ENCODE measurements around the gene HOXD13. TPM values are rescaled to one million over a fixed set of nuclear protein-coding genes. Genes with fewer than 3 reads are reported as not detected.

Gene HOXD13
- total RNA-seq, 4 donors from 2014 or later: not detected

DNA sequence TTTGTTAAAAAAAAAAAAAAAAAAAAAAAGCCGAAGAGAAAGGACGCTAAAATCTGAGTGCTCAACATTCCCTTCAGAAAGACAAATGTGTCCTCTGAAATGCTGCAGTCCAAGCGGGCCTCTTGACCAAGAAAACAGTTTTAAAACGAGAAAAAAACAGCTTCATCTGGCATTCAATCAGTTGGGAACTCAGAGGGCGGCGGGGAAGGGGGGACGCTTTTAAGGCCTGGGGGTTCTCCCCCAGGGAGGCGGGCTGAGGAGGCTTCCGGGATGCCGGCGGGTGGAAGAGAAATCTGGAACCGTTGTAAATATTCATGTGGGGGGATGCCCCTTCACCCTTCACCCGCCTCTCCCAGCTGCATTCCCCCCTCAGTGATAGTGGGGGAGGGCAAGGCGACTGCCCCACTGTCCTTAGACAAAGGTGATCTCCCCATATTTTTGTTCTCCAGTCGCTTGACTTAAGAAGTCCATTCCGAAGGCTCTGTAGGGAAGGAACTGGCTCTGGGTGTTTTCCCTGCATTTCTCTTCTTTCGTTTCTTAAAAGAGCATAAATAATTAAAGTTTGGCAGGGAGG, 11.3 kb downstream of the HOXD13 start:
- H3K27me3 ChIP-seq: peaks cover 75% of the 10 kb centered on the region
- H3K4me1 ChIP-seq: peaks cover 10 to 34% of the 10 kb centered on the region in 2 donors

DNA sequence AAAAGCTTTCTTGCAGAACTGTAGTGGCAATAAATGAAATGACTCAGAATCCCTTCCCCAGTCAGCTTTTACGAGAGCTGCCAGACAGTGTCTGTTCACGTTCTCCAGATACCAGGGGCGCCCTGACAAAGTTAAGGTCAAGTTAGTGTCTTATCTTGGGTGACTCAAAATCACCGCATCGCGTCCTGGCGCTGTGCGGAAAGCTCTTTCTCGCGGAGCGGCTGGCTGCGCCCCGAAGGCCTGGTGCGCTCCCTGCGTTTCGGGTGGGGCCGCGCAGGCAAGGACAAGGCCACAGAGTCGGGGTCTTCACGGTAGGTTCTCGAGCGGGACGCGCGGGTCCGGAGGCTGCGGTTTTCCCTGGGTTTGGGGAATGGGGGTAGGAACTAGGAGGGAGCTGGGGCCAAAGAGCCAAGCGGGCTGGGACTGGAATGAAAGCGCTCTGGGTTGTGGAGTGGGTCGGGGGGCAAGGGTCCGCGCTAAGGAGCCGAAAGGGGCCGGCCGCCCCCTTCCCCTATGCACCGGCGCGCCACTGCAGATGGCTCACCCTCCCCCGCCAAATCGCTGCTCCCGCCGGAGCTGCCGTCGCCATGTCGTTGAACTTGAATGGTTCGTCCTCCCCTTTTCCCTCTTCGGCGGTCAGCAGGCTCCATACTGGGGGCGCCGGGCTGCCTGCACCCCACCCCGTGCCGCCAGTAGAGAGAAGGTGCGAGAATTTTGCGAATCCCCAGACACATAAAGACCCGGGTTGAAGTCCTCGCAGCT, 12.0 kb downstream of the HOXD13 start:
- WGBS, 2 donors: 4 to 5% methylated on average over 44 to 47 of the region's 56 CpGs
- peaks cover 76% of the 10 kb centered on the region for H3K27me3 ChIP-seq
- H3K4me3 ChIP-seq (replicated peaks in 1 of 3): no peak overlapping the region
- H3K27ac ChIP-seq: no peak overlapping the region
- DNase-seq: no peak
- intact Hi-C loops (cut with DNase I): no loop called here
- no peaks in the 10 kb centered on the region for H3K36me3 ChIP-seq
- H3K4me1 ChIP-seq: peaks cover 10 to 38% of the 10 kb centered on the region in 2 donors
- TF ChIP-seq, protein P1, sequence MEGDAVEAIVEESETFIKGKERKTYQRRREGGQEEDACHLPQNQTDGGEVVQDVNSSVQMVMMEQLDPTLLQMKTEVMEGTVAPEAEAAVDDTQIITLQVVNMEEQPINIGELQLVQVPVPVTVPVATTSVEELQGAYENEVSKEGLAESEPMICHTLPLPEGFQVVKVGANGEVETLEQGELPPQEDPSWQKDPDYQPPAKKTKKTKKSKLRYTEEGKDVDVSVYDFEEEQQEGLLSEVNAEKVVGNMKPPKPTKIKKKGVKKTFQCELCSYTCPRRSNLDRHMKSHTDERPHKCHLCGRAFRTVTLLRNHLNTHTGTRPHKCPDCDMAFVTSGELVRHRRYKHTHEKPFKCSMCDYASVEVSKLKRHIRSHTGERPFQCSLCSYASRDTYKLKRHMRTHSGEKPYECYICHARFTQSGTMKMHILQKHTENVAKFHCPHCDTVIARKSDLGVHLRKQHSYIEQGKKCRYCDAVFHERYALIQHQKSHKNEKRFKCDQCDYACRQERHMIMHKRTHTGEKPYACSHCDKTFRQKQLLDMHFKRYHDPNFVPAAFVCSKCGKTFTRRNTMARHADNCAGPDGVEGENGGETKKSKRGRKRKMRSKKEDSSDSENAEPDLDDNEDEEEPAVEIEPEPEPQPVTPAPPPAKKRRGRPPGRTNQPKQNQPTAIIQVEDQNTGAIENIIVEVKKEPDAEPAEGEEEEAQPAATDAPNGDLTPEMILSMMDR (IDR thresholded peaks at IDR 0.05): no peak
- TF ChIP-seq POLR2A (IDR thresholded peaks at IDR 0.05): no peak
- no peaks in the 10 kb centered on the region for H3K9me3 ChIP-seq

More for the DNA sequence above, 11.3 kb downstream of the HOXD13 start:
- Histone ChIP-seq H3K4me3 (replicated peaks in 1 of 3) (no peak overlapping the region), H3K27ac (no peak overlapping the region), H3K9me3 (no peaks in the 10 kb centered on the region), H3K36me3 (no peaks in the 10 kb centered on the region)
- WGBS, 2 donors: 7 to 9% methylated on average over 17 of the region's 17 CpGs
- TF ChIP-seq, protein P1 (IDR thresholded peaks at IDR 0.05): no peak
- no peak for TF ChIP-seq POLR2A (IDR thresholded peaks at IDR 0.05)
- no peak for DNase-seq
- intact Hi-C loops (cut with DNase I): no loop called here

DNA sequence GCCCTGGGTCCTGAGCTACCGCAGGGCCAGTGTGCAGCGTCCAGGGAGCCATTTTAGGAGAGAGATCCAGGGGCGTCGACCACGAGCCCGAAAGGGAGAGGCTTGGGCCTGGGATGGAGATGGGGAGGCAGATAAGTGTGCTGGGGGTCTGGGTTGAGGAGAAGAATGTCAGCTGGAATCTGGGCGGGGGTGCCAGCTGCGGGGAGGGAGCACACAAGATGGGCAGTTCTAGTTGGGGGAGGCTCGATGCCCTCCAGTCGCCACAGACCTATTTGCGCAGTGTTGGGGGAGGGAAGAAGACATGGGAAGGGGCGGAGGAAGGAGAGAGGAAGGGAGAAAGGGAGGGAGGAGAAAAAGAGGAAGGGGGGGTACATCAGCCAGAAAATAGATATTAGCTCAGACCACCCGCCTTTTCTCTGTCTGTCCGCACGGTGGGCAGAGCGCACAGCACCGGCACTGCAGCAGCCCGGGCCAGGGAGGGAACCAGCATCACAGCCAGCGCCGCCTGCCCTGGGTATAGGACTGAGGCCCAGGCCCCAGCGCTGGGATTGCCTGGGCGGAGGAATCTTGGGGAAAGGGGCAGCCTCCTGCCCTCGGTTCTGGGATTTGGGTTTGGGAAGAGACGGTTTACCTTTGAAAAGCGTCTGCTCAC, 12.7 kb downstream of the HOXD13 start:
- no peak overlapping the region for H3K27ac ChIP-seq
- intact Hi-C loops (cut with DNase I): no loop called here

DNA sequence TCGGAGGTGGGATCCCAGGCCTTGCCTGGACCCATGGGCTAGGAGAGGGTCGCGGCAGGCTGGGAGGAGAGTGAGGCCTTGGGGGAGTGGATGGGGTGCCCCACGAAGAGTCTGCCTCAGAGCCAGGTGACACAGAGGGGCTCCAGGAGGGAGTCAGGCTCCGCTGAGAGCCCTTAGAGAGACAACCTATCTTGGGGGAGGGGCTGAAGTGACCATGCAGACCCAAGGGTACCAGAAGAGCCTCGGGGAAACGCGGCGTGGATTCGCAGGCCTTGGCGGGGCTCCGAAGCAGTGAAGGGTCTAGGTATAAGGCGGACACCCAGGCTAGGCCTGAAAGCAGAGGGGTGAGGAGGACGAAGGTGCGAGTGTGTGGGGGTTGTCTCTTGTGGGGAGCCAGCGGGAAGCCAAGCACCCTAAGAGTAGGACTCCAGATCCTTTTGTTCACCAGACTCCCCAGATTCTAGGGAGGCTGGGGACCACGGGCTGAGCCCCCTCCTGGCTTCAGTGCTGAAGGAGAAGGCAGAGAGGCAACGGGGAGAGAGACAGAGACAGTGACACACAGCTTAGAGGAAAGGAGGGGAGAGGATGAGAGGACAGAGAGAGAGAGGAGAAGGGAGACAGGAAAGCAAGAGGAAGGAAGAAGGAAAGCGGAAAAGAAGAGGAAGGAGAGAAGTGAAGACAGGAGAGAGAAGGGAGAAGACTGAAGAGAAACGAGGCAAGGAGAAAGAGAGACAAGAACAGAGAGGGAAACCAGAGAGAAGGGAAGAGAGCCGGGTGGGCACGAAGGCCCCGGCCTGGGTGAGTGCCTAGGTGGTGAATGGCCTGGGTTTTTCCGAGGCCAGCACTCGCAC, 13.4 kb downstream of the HOXD13 start:
- Histone ChIP-seq H3K4me3 (replicated peaks in 1 of 3) (no peak overlapping the region), H3K27ac (no peak overlapping the region), H3K36me3 (no peaks in the 10 kb centered on the region), H3K9me3 (no peaks in the 10 kb centered on the region), H3K4me1 (peaks cover 10 to 33% of the 10 kb centered on the region in 2 donors), H3K27me3 (peaks cover 75% of the 10 kb centered on the region)
- 5 to 12% methylated on average over 22 to 24 of the region's 25 CpGs for WGBS, 2 donors
- no peak for DNase-seq
- TF ChIP-seq, protein P1 (IDR thresholded peaks at IDR 0.05): no peak
- no peak for TF ChIP-seq POLR2A (IDR thresholded peaks at IDR 0.05)
- intact Hi-C loops (cut with DNase I): no loop called here

More for the DNA sequence above, 12.7 kb downstream of the HOXD13 start:
- TF ChIP-seq, protein P1 (IDR thresholded peaks at IDR 0.05): no peak
- no peak for TF ChIP-seq POLR2A (IDR thresholded peaks at IDR 0.05)
- Histone ChIP-seq H3K4me1 (peaks cover 10 to 33% of the 10 kb centered on the region in 2 donors), H3K4me3 (replicated peaks in 1 of 3) (no peak overlapping the region), H3K36me3 (no peaks in the 10 kb centered on the region), H3K9me3 (no peaks in the 10 kb centered on the region), H3K27me3 (peaks cover 76% of the 10 kb centered on the region)
- 4 to 6% methylated on average over 25 of the region's 25 CpGs for WGBS, 2 donors
- no peak for DNase-seq

Data from thyroid gland (tissue), 4 donors.